Caco-2 (cell line): ENCODE results near the gene AIFM1. TPM values are rescaled to one million over a fixed set of nuclear protein-coding genes. Genes with fewer than 3 reads are reported as not detected.

Experiments
- BruUV-seq: library from RNA; stranded (reverse); fragments of 400-500 nt; replicated peaks from 2 replicates; lab custom pipeline; 2021; lab: Mats Ljungman, UMichigan
- CTCF ChIA-PET: fragments of 300-600 bp; sonication (Branson Sonifier 250); formaldehyde crosslinking; loops from one replicate; lab custom pipeline; 2022; ENCODE audit warnings: antibody characterized with exemption; lab: Charles Lee
- POLR2A ChIA-PET: fragments of 300-600 bp; sonication (Branson Sonifier 250); formaldehyde crosslinking; loops from one replicate; lab custom pipeline; 2022; ENCODE audit warnings: antibody characterized with exemption; lab: Charles Lee
- DNase-seq, 2 experiments: peaks; one replicate each; pipeline versions ENCODE4 v3.0.0 to v3.0.0-alpha.2; 2020 to 2022
- H3K27me3 ChIP-seq: replicated peaks from 2 replicates; pipeline ENCODE4 v1.6.0; 2011; ENCODE audit warnings: low read length; ENCODE audit not compliant: control insufficient read depth, insufficient read depth
- H3K36me3 ChIP-seq: 2 replicates; pipeline ENCODE4 v1.5.1; 2011; ENCODE audit warnings: low read length; ENCODE audit not compliant: control insufficient read depth, insufficient read depth
- H3K4me1 ChIP-seq: fragments of 250-450 bp; sonication (Bioruptor Pico); 2 replicates; pipeline ENCODE4 v1.5.1; 2020; ENCODE audit warnings: mild to moderate bottlenecking
- H3K4me3 ChIP-seq: 2 replicates; pipeline ENCODE4 v1.5.1; 2011; ENCODE audit warnings: low read depth, mild to moderate bottlenecking, control low read depth, low read length
- H3K9me3 ChIP-seq: fragments of 250-450 bp; sonication (Bioruptor Pico); 2 replicates; pipeline ENCODE4 v1.5.1; 2020; ENCODE audit warnings: mild to moderate bottlenecking, moderate library complexity
- H3K27ac Mint-ChIP-seq: one replicate; pipeline ENCODE4 v1.8.0; 2022; ENCODE audit warnings: mixed read lengths; ENCODE audit not compliant: unreplicated experiment
- H3K27me3 Mint-ChIP-seq: one replicate; pipeline ENCODE4 v1.8.0; 2022; ENCODE audit warnings: mixed read lengths; ENCODE audit not compliant: insufficient read depth, unreplicated experiment
- H3K36me3 Mint-ChIP-seq: one replicate; pipeline ENCODE4 v1.8.0; 2022; ENCODE audit warnings: mild to moderate bottlenecking, mixed read lengths; ENCODE audit not compliant: insufficient read depth, unreplicated experiment
- H3K4me1 Mint-ChIP-seq: one replicate; pipeline ENCODE4 v1.8.0; 2022; ENCODE audit warnings: low read depth, mixed read lengths; ENCODE audit not compliant: unreplicated experiment
- H3K4me3 Mint-ChIP-seq: one replicate; pipeline ENCODE4 v1.8.0; 2022; ENCODE audit warnings: mild to moderate bottlenecking, moderate library complexity, mixed read lengths; ENCODE audit not compliant: unreplicated experiment
- H3K9me3 Mint-ChIP-seq: one replicate; pipeline ENCODE4 v1.8.0; 2022; ENCODE audit warnings: mixed read lengths; ENCODE audit not compliant: unreplicated experiment
- intact Hi-C: fragments of 100-400 bp; cut with micrococcal nuclease; formaldehyde crosslinking; loops from one replicate; pipeline ENCODE4 v1.10.0; 2022; ENCODE audit not compliant: unreplicated experiment
- total RNA-seq: library from RNA; stranded (reverse); gene quantifications from 2 replicates; pipeline ENCODE4 v1.2.3, GENCODE V29; 2022
- TF ChIP-seq, protein P1 (sequence below), 2 experiments: fragments of 200-600 bp in 1 of 2; IDR thresholded peaks; 1 replicate in 1 of 2; 2 replicates in 1 of 2; pipeline versions ENCODE4 v1.5.1 to v1.8.0; 2011 to 2022; ENCODE audit warnings: antibody characterized with exemption in 1 of 2, control low read depth in 1 of 2, inconsistent platforms in 1 of 2, low read depth in 1 of 2, low read length in 1 of 2, mild to moderate bottlenecking in 1 of 2, moderate library complexity in 1 of 2; ENCODE audit not compliant: insufficient read depth in 1 of 2, severe bottlenecking in 1 of 2, unreplicated experiment in 1 of 2

The AIFM1 gene
- total RNA-seq, 1 experiment from 2014 or later, result 53.0 TPM

- Histone ChIP-seq H3K9me3 (no peaks in the 10 kb centered on the region), H3K27me3 (no peaks in the 10 kb centered on the region), H3K4me1 (no peaks in the 10 kb centered on the region), H3K4me3 (no peak overlapping the region), H3K36me3 (no peaks in the 10 kb centered on the region)
- Mint-ChIP-seq H3K36me3 (peaks cover 22% of the 10 kb centered on the region), H3K4me1 (no peaks in the 10 kb centered on the region), H3K9me3 (no peaks in the 10 kb centered on the region), H3K27me3 (no peaks in the 10 kb centered on the region), H3K27ac (no peak overlapping the region), H3K4me3 (no peak overlapping the region)
- POLR2A ChIA-PET, result no interaction called here
- intact Hi-C loops, result no loop called here
- CTCF ChIA-PET, result no interaction called here
- DNase-seq, result no peak
- TF ChIP-seq, protein P1, sequence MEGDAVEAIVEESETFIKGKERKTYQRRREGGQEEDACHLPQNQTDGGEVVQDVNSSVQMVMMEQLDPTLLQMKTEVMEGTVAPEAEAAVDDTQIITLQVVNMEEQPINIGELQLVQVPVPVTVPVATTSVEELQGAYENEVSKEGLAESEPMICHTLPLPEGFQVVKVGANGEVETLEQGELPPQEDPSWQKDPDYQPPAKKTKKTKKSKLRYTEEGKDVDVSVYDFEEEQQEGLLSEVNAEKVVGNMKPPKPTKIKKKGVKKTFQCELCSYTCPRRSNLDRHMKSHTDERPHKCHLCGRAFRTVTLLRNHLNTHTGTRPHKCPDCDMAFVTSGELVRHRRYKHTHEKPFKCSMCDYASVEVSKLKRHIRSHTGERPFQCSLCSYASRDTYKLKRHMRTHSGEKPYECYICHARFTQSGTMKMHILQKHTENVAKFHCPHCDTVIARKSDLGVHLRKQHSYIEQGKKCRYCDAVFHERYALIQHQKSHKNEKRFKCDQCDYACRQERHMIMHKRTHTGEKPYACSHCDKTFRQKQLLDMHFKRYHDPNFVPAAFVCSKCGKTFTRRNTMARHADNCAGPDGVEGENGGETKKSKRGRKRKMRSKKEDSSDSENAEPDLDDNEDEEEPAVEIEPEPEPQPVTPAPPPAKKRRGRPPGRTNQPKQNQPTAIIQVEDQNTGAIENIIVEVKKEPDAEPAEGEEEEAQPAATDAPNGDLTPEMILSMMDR (IDR thresholded peaks at IDR 0.05; ENCODE audit: insufficient read depth in 1 of 2, low read depth in 1 of 2, low read length in 1 of 2, severe bottlenecking in 1 of 2, unreplicated experiment in 1 of 2), result no peak
- BruUV-seq, result no TSS peak
Measured at GRCh38 chrX:130163398-130163797, 2.2 kb downstream of the AIFM1 start.

- Histone ChIP-seq H3K4me3 (no peak overlapping the region), H3K27me3 (no peaks in the 10 kb centered on the region), H3K9me3 (no peaks in the 10 kb centered on the region), H3K4me1 (no peaks in the 10 kb centered on the region), H3K36me3 (no peaks in the 10 kb centered on the region)
- H3K9me3 Mint-ChIP-seq, result no peaks in the 10 kb centered on the region
- BruUV-seq, result no TSS peak
- no peak overlapping the region for H3K27ac Mint-ChIP-seq
- TF ChIP-seq, protein P1 (IDR thresholded peaks at IDR 0.05; ENCODE audit: insufficient read depth in 1 of 2, low read depth in 1 of 2, low read length in 1 of 2, severe bottlenecking in 1 of 2, unreplicated experiment in 1 of 2), result no peak
- DNase-seq, result no peak
- peaks cover 22% of the 10 kb centered on the region for H3K36me3 Mint-ChIP-seq
- no peaks in the 10 kb centered on the region for H3K27me3 Mint-ChIP-seq
- intact Hi-C loops, result no loop called here
- ChIA-PET POLR2A (no interaction called here), CTCF (no interaction called here)
- H3K4me3 Mint-ChIP-seq, result no peak overlapping the region
- H3K4me1 Mint-ChIP-seq, result no peaks in the 10 kb centered on the region
Measured at GRCh38 chrX:130162094-130162735, 3.4 kb downstream of the AIFM1 start.

- H3K9me3 ChIP-seq, result no peaks in the 10 kb centered on the region
- Mint-ChIP-seq H3K4me3 (no peak overlapping the region), H3K36me3 (peaks cover 10% of the 10 kb centered on the region), H3K27me3 (no peaks in the 10 kb centered on the region), H3K9me3 (no peaks in the 10 kb centered on the region), H3K4me1 (no peaks in the 10 kb centered on the region), H3K27ac (no peak overlapping the region)
- no TSS peak for BruUV-seq
- TF ChIP-seq, protein P1 (IDR thresholded peaks at IDR 0.05; ENCODE audit: insufficient read depth in 1 of 2, low read depth in 1 of 2, low read length in 1 of 2, severe bottlenecking in 1 of 2, unreplicated experiment in 1 of 2), result no peak
- H3K4me1 ChIP-seq, result no peaks in the 10 kb centered on the region
- intact Hi-C loops, result no loop called here
- POLR2A ChIA-PET, result no interaction called here
- DNase-seq, result no peak
- H3K4me3 ChIP-seq, result no peak overlapping the region
- H3K27me3 ChIP-seq, result no peaks in the 10 kb centered on the region
- no peaks in the 10 kb centered on the region for H3K36me3 ChIP-seq
- CTCF ChIA-PET, result interaction anchor here (0.6 kb wide), 1 partner anchor 9 kb away, joined by 3 read pairs; no protein-coding TSS in a partner anchor
Measured at GRCh38 chrX:130159776-130160175, 5.9 kb downstream of the AIFM1 start.
